Activated B cell treated with CpG ODN at 0.5 μM for 24 hours (primary cell): ENCODE data around the gene HACD2. TPM values are rescaled to one million over a fixed set of nuclear protein-coding genes. Genes with fewer than 3 reads are reported as not detected.

Experiments used
- ATAC-seq: fragments of 200-7000 bp; cut with Tn5 transposase; one replicate; pipeline ENCODE4 v1.10.0; 2021; ENCODE audit warnings: low read depth, mild to moderate bottlenecking, moderate library complexity
- CTCF ChIA-PET: fragments of 350-600 bp; sonication (Branson Sonifier 250); formaldehyde crosslinking; loops from one replicate; lab custom pipeline; 2021; ENCODE audit warnings: antibody characterized with exemption; lab: Charles Lee
- POLR2A ChIA-PET: fragments of 350-600 bp; sonication (Branson Sonifier 250); formaldehyde crosslinking; loops from one replicate; lab custom pipeline; 2021; ENCODE audit warnings: antibody characterized with exemption; lab: Charles Lee
- DNase-seq: peaks from one replicate; pipeline ENCODE4 v3.0.0; 2022
- H3K27ac Mint-ChIP-seq: one replicate; pipeline ENCODE4 v1.8.0; 2020; ENCODE audit warnings: mixed read lengths
- H3K27me3 Mint-ChIP-seq: one replicate; pipeline ENCODE4 v1.8.0; 2021; ENCODE audit warnings: mixed read lengths
- H3K36me3 Mint-ChIP-seq: one replicate; pipeline ENCODE4 v1.8.0; 2021; ENCODE audit warnings: low read depth, mixed read lengths
- H3K4me1 Mint-ChIP-seq: one replicate; pipeline ENCODE4 v1.8.0; 2021; ENCODE audit warnings: mixed read lengths
- H3K4me3 Mint-ChIP-seq: one replicate; pipeline ENCODE4 v1.8.0; 2020; ENCODE audit warnings: mild to moderate bottlenecking, mixed read lengths
- H3K9me3 Mint-ChIP-seq: one replicate; pipeline ENCODE4 v1.8.0; 2020; ENCODE audit warnings: mixed read lengths
- CTCF ChIP-seq: fragments of 200-600 bp; IDR thresholded peaks from one replicate; pipeline ENCODE4 v1.8.0; 2022; ENCODE audit warnings: antibody characterized with exemption, mild to moderate bottlenecking
- intact Hi-C: fragments of 100-400 bp; cut with micrococcal nuclease; formaldehyde crosslinking; loops from one replicate; pipeline ENCODE4 v1.15.1; 2024
- total RNA-seq: library from RNA; stranded (reverse); gene quantifications from 2 replicates; pipeline ENCODE4 v1.2.3, GENCODE V29; 2022

HACD2 gene
- total RNA-seq, 1 donor from 2014 or later = 32.9 TPM

GRCh38 chr3:123611082-123611481 is 26.2 kb upstream of the HACD2 start:
- CTCF ChIA-PET = no interaction called here
- POLR2A ChIA-PET = interaction anchor here (1.0 kb wide), 1 partner anchor 25 kb away, joined by 4 read pairs; no protein-coding TSS in a partner anchor
- intact Hi-C loops = no loop called here
- ATAC-seq = no peak
- no peak overlapping the region for H3K27ac Mint-ChIP-seq
- no peaks in the 10 kb centered on the region for H3K27me3 Mint-ChIP-seq
- TF ChIP-seq CTCF = no peak
- H3K9me3 Mint-ChIP-seq = no peaks in the 10 kb centered on the region
- DNase-seq = no peak
- no peak overlapping the region for H3K4me3 Mint-ChIP-seq
- H3K4me1 Mint-ChIP-seq = peaks cover 19% of the 10 kb centered on the region
- peaks cover 18% of the 10 kb centered on the region for H3K36me3 Mint-ChIP-seq

GRCh38 chr3:123610331-123610730 is 25.5 kb upstream of the HACD2 start:
- Mint-ChIP-seq H3K27ac (peak overlapping the region; percentile 73), H3K9me3 (no peaks in the 10 kb centered on the region), H3K4me3 (no peak overlapping the region), H3K36me3 (peaks cover 18% of the 10 kb centered on the region), H3K27me3 (no peaks in the 10 kb centered on the region), H3K4me1 (peaks cover 25% of the 10 kb centered on the region)
- peak; percentile 98 for ATAC-seq
- intact Hi-C loops = loop anchor here (1.0 kb wide), 1 partner anchor 25 kb away; the partner anchor contains the start of gene HACD2
- POLR2A ChIA-PET = interaction anchor here (1.0 kb wide), 1 partner anchor 24 kb away, joined by 4 read pairs; no protein-coding TSS in a partner anchor
- no peak for TF ChIP-seq CTCF
- CTCF ChIA-PET = no interaction called here
- DNase-seq = no peak

- ChIA-PET CTCF (no interaction called here), POLR2A (no interaction called here)
- H3K36me3 Mint-ChIP-seq = peaks cover 16% of the 10 kb centered on the region
- TF ChIP-seq CTCF = no peak
- intact Hi-C loops = no loop called here
- peaks cover 32% of the 10 kb centered on the region for H3K4me1 Mint-ChIP-seq
- ATAC-seq (no peak), DNase-seq (no peak)
- no peak overlapping the region for H3K4me3 Mint-ChIP-seq
- H3K27ac Mint-ChIP-seq = no peak overlapping the region
- H3K9me3 Mint-ChIP-seq = no peaks in the 10 kb centered on the region
- H3K27me3 Mint-ChIP-seq = no peaks in the 10 kb centered on the region
These were observed 24.2 kb upstream of the HACD2 start for GRCh38 chr3:123609063-123609462.

GRCh38 chr3:123608263-123608937 is 23.5 kb upstream of the HACD2 start:
- Mint-ChIP-seq H3K4me1 (peaks cover 32% of the 10 kb centered on the region), H3K9me3 (no peaks in the 10 kb centered on the region), H3K27ac (no peak overlapping the region), H3K27me3 (no peaks in the 10 kb centered on the region), H3K4me3 (no peak overlapping the region), H3K36me3 (peaks cover 14% of the 10 kb centered on the region)
- DNase-seq = no peak
- ATAC-seq = no peak
- intact Hi-C loops = no loop called here
- CTCF ChIA-PET = no interaction called here
- POLR2A ChIA-PET = interaction anchor here (1.0 kb wide), 1 partner anchor 22 kb away, joined by 3 read pairs; no protein-coding TSS in a partner anchor
- no peak for TF ChIP-seq CTCF

GRCh38 chr3:123606527-123606926 is 21.7 kb upstream of the HACD2 start:
- TF ChIP-seq CTCF = no peak
- Mint-ChIP-seq H3K4me3 (no peak overlapping the region), H3K36me3 (peaks cover 6% of the 10 kb centered on the region), H3K27ac (no peak overlapping the region), H3K4me1 (peaks cover 32% of the 10 kb centered on the region), H3K27me3 (no peaks in the 10 kb centered on the region), H3K9me3 (no peaks in the 10 kb centered on the region)
- no peak for DNase-seq
- ChIA-PET CTCF (interaction anchor here (1.4 to 1.6 kb wide), 2 partner anchors 46 to 48 kb away, joined by 4 read pairs; no protein-coding TSS in a partner anchor), POLR2A (interaction anchor here (0.8 kb wide), 2 partner anchors 21 to 23 kb away, joined by 4 read pairs; partner anchors contain the start of gene HACD2)
- ATAC-seq = no peak
- intact Hi-C loops = loop anchor here (1.0 kb wide), 1 partner anchor 21 kb away; the partner anchor contains the start of gene HACD2
